OCI-M1 (cell line): ENCODE data around the gene PSD.

Source experiments
- DNase-seq: peaks from one replicate; lab custom pipeline; 2025; lab: John Stamatoyannopoulos, UW

Gene PSD

DNA sequence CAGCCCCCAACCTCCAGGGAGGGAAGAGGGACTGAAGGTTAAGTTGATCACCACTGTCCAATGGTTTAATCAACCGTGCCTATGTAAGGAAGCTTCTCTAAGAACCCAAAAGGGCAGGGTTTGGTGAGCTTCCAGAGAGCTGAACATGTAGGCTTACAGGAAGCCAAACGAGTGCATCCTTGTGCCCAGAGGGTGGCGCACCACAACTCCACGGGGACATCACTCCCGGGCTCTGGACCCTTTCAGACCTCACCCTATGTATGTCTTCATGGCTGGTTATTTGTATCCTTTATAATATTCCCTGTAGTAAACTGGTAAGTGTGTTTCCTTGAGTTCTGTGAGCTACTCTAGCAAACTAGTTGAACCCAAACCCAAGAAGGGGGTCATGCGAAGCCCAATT lies 34.5 kb downstream of the PSD start:
- DNase-seq = peak; percentile 28

DNA sequence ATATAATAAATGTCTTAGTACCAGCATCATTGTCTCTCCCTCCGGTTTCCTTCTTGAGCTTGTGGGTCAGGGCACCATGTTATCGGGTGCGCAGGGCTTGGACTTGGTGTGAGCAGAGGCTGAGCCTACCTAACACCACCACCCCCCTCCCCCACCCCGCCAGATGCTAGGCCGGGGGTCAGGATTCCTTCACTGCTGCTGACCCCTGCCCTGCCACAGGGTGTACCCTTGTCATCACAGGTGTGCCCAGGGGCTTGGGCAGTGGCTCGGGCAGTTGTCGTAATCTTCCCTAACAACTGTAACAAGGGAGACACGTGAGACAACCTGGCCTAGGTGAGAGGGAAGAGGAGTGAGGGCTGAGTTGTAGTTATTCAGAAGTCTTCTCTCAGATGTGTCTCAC lies 35.7 kb downstream of the PSD start:
- no peak for DNase-seq

DNA sequence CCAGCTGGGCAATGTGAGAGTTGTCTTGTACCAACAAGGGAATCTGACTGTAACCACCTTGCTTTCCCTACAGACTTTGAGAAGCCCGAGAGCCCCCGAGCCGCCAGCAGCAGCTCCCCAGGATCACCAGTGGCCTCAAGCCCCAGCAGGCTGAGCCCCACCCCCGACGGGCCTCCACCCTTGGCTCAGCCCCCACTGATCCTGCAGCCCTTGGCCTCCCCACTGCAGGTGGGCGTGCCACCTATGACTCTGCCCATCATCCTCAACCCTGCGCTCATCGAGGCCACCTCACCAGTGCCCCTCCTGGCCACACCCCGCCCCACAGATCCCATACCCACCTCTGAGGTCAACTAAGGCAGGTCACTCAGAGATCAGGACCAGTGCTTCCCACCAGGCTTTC lies 36.6 kb downstream of the PSD start:
- no peak for DNase-seq

DNA sequence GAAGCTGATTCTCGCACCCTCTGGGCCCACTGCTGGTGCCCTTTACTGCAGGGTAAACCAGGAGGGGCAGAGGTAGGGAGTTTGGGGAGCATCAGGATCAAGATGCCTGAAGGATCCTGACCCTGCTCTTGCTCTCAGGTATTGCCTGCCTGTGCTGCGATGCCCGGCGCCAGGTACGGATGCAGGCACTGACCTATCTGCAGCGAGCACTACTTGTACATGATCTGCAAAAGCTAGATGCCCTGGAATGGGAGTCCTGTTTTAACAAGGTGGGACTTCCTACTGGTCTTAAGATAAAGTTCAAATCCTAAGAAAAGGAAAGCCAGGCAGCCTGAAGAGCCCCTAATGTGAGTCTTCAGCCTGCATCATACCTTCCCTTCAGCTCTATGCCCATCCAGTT lies 39.2 kb downstream of the PSD start:
- DNase-seq = no peak

DNA sequence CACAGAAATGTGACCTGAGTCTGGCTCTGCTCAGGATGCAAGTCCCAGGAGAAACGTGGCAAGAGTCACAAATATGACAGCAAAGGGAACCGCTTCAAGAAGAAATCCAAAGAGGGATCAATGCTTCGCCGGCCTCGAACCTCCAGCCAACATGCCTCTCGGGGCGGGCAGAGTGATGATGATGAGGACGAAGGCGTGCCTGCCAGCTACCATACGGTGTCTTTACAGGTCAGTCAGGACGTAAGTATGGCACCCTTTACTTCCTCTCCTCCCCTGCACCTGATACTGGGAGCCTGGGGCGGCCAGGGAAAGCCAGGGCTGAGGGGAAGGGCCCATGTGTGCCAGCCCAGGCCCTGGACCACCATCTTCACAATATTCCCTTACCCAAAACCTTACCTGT lies 41.7 kb downstream of the PSD start:
- DNase-seq = no peak

DNA sequence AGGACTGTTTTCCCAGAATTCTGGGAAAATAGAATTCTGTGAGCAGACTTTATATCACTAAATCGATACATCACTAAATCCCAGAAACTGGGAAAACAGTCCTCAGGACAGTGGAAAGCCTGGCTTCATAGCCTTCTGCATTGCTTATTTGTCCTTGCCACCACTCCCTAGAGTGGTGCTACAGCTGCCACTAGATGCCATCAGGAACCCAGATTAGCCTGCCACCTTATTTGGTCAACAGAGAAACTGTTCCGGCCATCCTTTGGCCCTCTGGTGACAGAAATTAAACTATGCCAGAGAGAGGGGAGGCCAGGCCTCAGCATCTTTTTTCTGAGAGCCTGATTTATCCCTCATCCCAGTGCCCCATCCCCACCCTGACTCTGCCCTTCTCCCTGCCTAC lies 42.7 kb downstream of the PSD start:
- no peak for DNase-seq

DNA sequence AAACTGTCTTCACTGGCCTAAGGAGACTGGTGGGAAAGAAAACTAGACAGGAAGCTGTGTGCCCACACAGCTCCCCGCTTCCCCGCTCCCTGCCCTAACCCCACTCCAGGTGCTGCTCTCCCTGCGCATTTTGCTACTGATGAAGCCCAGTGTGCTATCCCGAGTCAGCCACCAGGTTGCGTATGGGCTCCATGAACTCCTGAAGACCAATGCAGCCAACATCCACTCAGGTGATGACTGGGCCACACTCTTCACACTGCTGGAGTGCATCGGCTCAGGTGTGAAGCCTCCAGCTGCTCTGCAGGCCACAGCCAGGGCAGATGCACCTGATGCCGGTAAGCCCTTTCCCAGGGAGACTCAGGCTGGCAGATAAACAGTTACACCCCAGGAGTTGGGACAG lies 43.3 kb downstream of the PSD start:
- no peak for DNase-seq

DNA sequence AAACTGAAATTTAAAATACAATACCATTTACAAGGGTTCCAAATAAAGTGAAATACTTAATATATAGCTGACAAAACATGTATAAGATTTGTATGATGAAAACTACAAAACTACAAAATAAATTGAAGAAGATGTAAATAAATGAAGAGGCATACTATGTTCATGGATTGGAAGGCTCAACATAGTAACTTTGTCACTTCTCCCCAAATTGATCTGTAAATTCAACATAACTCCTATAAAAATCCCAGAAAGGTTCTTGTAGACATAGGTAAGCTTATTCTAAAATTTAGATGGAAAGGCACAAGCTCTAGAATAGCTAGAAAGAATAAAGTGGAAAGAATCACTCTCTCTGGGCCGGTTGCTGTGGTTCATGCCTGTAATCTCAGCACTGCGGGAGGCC lies 47.3 kb downstream of the PSD start:
- no peak for DNase-seq

DNA sequence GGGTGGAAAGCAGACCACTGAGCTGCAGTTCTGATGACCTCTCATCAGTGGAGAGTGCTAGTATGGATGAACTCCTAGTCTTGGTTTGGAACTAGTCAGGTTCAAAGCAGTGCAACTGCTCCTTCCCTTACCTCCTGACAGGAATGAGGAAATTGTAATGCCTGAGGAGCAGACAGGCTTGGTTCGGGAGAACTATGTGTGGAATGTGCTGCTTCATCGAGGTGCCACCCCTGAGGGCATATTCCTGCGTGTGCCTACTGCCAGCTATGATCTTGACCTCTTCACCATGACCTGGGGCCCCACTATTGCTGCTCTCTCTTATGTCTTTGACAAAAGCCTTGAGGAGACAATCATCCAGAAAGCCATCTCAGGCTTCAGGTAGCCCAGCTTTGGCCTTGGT lies 50.5 kb downstream of the PSD start:
- no peak for DNase-seq

DNA sequence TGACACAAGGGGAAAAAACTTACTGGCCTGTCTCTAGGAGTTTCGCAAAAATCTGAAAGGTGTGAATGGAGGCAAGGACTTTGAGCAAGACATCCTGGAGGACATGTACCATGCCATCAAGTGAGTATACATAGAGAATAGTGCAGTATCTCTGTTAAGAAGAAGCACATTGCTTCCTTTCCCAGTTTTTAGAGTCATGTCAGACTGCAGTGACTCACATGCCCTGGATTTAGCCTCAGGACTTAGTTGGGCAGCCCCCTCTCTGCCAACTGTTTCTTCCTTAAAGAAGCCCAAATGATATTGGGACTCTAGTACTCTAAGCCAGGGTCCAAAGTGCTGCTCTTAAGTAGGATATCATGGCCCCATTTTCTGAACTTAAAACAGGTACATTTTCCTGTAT lies 51.1 kb downstream of the PSD start:
- DNase-seq = no peak

DNA sequence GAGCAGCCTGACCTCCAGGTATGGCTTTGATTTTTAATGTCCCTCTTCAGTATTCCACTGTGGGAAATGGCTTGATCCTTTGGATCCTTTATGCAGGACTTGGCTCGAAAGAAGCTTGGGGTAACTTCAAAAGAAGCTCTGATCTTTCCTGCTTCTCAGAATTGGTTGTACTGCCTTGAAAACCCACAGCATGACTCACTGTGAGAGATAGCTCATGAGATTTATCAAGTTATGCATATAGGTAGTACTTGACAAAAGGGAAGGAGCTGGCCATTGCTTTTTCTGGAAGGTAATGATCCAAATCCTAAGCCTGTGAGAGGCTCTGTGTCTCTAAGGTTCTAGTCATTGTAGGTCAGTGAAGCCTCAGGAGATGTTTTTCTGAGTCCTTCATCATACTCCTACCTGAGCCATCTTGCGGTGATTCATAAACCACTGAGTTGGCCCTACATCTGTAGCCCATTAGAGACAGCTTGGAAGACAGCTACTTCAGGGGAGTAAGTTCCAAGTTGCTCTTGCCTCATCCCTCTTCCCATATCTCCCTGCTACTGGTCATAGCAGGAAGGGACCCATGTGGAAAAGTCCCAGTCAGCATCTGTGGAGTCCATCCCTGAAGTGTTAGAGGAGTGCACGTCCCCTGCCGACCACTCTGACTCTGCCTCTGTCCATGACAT lies 59.7 kb downstream of the PSD start:
- no peak for DNase-seq

DNA sequence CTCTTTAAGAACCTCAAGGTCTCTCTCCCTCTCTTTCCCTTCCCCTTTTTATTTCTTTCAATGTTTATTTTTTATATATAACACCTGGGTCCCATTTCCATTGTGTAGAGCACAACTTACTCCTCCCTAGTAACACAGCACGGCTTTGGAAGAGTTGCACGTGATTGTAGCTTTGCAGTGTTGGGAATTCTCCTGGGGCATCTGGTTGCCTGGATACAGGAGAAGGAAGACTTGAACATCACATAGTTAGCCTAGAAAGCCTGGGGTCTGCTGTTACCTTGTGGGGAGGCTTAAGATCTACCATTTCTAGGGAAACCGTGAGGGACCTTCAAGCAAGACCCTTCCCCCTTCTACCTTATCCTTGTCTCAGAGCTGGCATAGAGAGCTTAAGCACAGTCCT lies 64.1 kb downstream of the PSD start:
- no peak for DNase-seq
